GM19240 (cell line): ENCODE measurements around the gene PEX14.

Experiments used
- DNase-seq: peaks from one replicate; pipeline ENCODE4 v3.0.0; 2011; ENCODE audit warnings: low spot score; ENCODE audit not compliant: insufficient read length

PEX14 gene

GRCh38 chr1:10662824-10663677, 188.3 kb downstream of the PEX14 start:
- DNase-seq, result no peak

- DNase-seq, result no peak
Observed at GRCh38 chr1:10663678-10664035, 188.9 kb downstream of the PEX14 start.

GRCh38 chr1:10664251-10664650, 189.5 kb downstream of the PEX14 start:
- no peak for DNase-seq

GRCh38 chr1:10665226-10665625, 190.5 kb downstream of the PEX14 start:
- DNase-seq, result no peak

GRCh38 chr1:10665930-10666850, 191.4 kb downstream of the PEX14 start:
- DNase-seq, result no peak

- no peak for DNase-seq
Observed at GRCh38 chr1:10667861-10668761, 193.4 kb downstream of the PEX14 start.

- DNase-seq, result no peak
Observed at GRCh38 chr1:10669570-10669969, 194.8 kb downstream of the PEX14 start.

GRCh38 chr1:10670190-10670589, 195.4 kb downstream of the PEX14 start:
- DNase-seq, result no peak

- DNase-seq, result no peak
Observed at GRCh38 chr1:10671090-10671489, 196.3 kb downstream of the PEX14 start.

- DNase-seq, result no peak
Observed at GRCh38 chr1:10671622-10672342, 197.0 kb downstream of the PEX14 start.

- no peak for DNase-seq
Observed at GRCh38 chr1:10672343-10673050, 197.7 kb downstream of the PEX14 start.

- DNase-seq, result no peak
Observed at GRCh38 chr1:10673109-10673711, 198.5 kb downstream of the PEX14 start.

- no peak for DNase-seq
Observed at GRCh38 chr1:10674222-10674621, 199.5 kb downstream of the PEX14 start.

- no peak for DNase-seq
Observed at GRCh38 chr1:10674700-10675609, 200.2 kb downstream of the PEX14 start.

GRCh38 chr1:10675813-10676212, 201.1 kb downstream of the PEX14 start:
- DNase-seq, result no peak

- DNase-seq, result no peak
Observed at GRCh38 chr1:10676963-10677362, 202.2 kb downstream of the PEX14 start.

GRCh38 chr1:10677491-10678391, 203.0 kb downstream of the PEX14 start:
- no peak for DNase-seq

- DNase-seq, result no peak
Observed at GRCh38 chr1:10678402-10678801, 203.7 kb downstream of the PEX14 start.
